DOHH2 (cell line): ENCODE data around the gene SH3RF2.

Experiments
- H3F3A ChIP-seq: fragments of 200-600 bp; sonication (generic), shearing (Covaris generic); 2 replicates; pipeline ENCODE4 v1.6.0; 2016; ENCODE audit warnings: antibody characterized with exemption, mild to moderate bottlenecking; ENCODE audit not compliant: control insufficient read depth, insufficient read depth
- H3K27ac ChIP-seq: fragments of 200-600 bp; sonication (generic); 2 replicates; pipeline ENCODE4 v1.5.1; 2014; ENCODE audit warnings: low read depth, mild to moderate bottlenecking, low read length, moderate library complexity
- H3K27me3 ChIP-seq: fragments of 200-600 bp; sonication (generic); 2 replicates; pipeline ENCODE4 v1.6.1; 2014; ENCODE audit warnings: mild to moderate bottlenecking, low read length, mixed read lengths; ENCODE audit not compliant: control insufficient read depth
- H3K36me3 ChIP-seq: fragments of 200-600 bp; sonication (generic); 2 replicates; pipeline ENCODE4 v1.6.1; 2014; ENCODE audit warnings: mild to moderate bottlenecking, low read length, moderate library complexity, mixed read lengths; ENCODE audit not compliant: control insufficient read depth
- H3K4me1 ChIP-seq: fragments of 200-600 bp; sonication (generic); 2 replicates; pipeline ENCODE4 v1.6.1; 2014; ENCODE audit warnings: mild to moderate bottlenecking, low read length, mixed read lengths; ENCODE audit not compliant: control insufficient read depth
- H3K4me2 ChIP-seq: fragments of 200-600 bp; sonication (generic); 2 replicates; pipeline ENCODE4 v1.6.0; 2014; ENCODE audit warnings: mild to moderate bottlenecking, low read length, moderate library complexity
- H3K4me3 ChIP-seq: fragments of 200-600 bp; sonication (generic); 2 replicates; pipeline ENCODE4 v1.5.1; 2014; ENCODE audit warnings: mild to moderate bottlenecking, low read length, mixed read lengths
- H3K79me2 ChIP-seq: fragments of 200-600 bp; sonication (generic); 2 replicates; pipeline ENCODE4 v1.6.1; 2014; ENCODE audit warnings: mild to moderate bottlenecking, low read length, mixed read lengths; ENCODE audit not compliant: control insufficient read depth
- H3K9me2 ChIP-seq: fragments of 200-600 bp; sonication (generic); replicated peaks from 2 replicates; pipeline ENCODE4 v1.6.1; 2014; ENCODE audit warnings: mild to moderate bottlenecking, low read length, mixed read lengths; ENCODE audit not compliant: control insufficient read depth
- H3K9me3 ChIP-seq: fragments of 200-600 bp; sonication (generic); 2 replicates; pipeline ENCODE4 v1.6.1; 2014; ENCODE audit warnings: antibody characterized with exemption, low read length, mixed read lengths; ENCODE audit not compliant: control insufficient read depth, insufficient read depth
- H4K20me1 ChIP-seq: fragments of 200-600 bp; sonication (generic); 2 replicates; pipeline ENCODE4 v1.6.0; 2014; ENCODE audit warnings: low read depth, mild to moderate bottlenecking, antibody characterized with exemption, low read length, moderate library complexity; ENCODE audit not compliant: control insufficient read depth, insufficient read depth
- CTCF ChIP-seq: fragments of 200-600 bp; sonication (generic); IDR thresholded peaks from one replicate; pipeline ENCODE4 v1.5.1; 2014; ENCODE audit warnings: antibody characterized with exemption, mild to moderate bottlenecking, low read depth, low read length; ENCODE audit not compliant: poor library complexity, severe bottlenecking
- EZH2phosphoT487 ChIP-seq: fragments of 200-600 bp; sonication (generic); IDR thresholded peaks from 2 replicates; pipeline ENCODE4 v1.6.1; 2017; ENCODE audit warnings: borderline replicate concordance, mild to moderate bottlenecking, antibody characterized with exemption, low read length, moderate library complexity, mixed read lengths

Gene SH3RF2

GRCh38 chr5:145946112-145946861, 9.9 kb downstream of the SH3RF2 start:
- peaks cover 4% of the 10 kb centered on the region for H3K27me3 ChIP-seq
- no peaks in the 10 kb centered on the region for H3K9me3 ChIP-seq
- no peaks in the 10 kb centered on the region for H3K36me3 ChIP-seq
- H3K4me2 ChIP-seq, result no peak overlapping the region
- no peaks in the 10 kb centered on the region for H3F3A ChIP-seq
- peaks cover 6% of the 10 kb centered on the region; the same call in 1 of the 2 replicates for H3K4me1 ChIP-seq
- no peaks in the 10 kb centered on the region for H3K9me2 ChIP-seq
- H3K4me3 ChIP-seq, result no peak overlapping the region
- no peaks in the 10 kb centered on the region for H3K79me2 ChIP-seq
- H4K20me1 ChIP-seq, result no peaks in the 10 kb centered on the region
- no peak overlapping the region for H3K27ac ChIP-seq
- TF ChIP-seq EZH2phosphoT487 (no peak), CTCF (no peak)

GRCh38 chr5:145947581-145947980, 11.2 kb downstream of the SH3RF2 start:
- H3K4me2 ChIP-seq, result no peak overlapping the region
- no peaks in the 10 kb centered on the region for H3K9me2 ChIP-seq
- no peaks in the 10 kb centered on the region for H3F3A ChIP-seq
- H3K27ac ChIP-seq, result no peak overlapping the region
- H3K4me3 ChIP-seq, result no peak overlapping the region
- H3K27me3 ChIP-seq, result peaks cover 7% of the 10 kb centered on the region
- H3K36me3 ChIP-seq, result no peaks in the 10 kb centered on the region
- H4K20me1 ChIP-seq, result no peaks in the 10 kb centered on the region
- H3K79me2 ChIP-seq, result no peaks in the 10 kb centered on the region
- no peaks in the 10 kb centered on the region for H3K9me3 ChIP-seq
- TF ChIP-seq CTCF (no peak), EZH2phosphoT487 (no peak)
- peaks cover 6% of the 10 kb centered on the region; the same call in 1 of the 2 replicates for H3K4me1 ChIP-seq

- no peak overlapping the region for H3K27ac ChIP-seq
- no peaks in the 10 kb centered on the region for H4K20me1 ChIP-seq
- TF ChIP-seq EZH2phosphoT487, result no peak
- TF ChIP-seq CTCF, result no peak
- no peaks in the 10 kb centered on the region for H3K79me2 ChIP-seq
- H3K4me1 ChIP-seq, result peaks cover 6% of the 10 kb centered on the region; the same call in 1 of the 2 replicates
- no peaks in the 10 kb centered on the region for H3K36me3 ChIP-seq
- H3K9me2 ChIP-seq, result no peaks in the 10 kb centered on the region
- H3K27me3 ChIP-seq, result peaks cover 10% of the 10 kb centered on the region
- no peak overlapping the region for H3K4me3 ChIP-seq
- H3K4me2 ChIP-seq, result no peak overlapping the region
- no peaks in the 10 kb centered on the region for H3F3A ChIP-seq
- H3K9me3 ChIP-seq, result no peaks in the 10 kb centered on the region
Measured at GRCh38 chr5:145948047-145948446, 11.7 kb downstream of the SH3RF2 start.
